Adrenal gland (tissue), 12 donors: Measurements from ENCODE around the gene ABCC11. TPM values are rescaled to one million over a fixed set of nuclear protein-coding genes. Genes with fewer than 3 reads are reported as not detected.

ENCODE experiments used
- DNase-seq, 7 donors: peaks; one replicate each; pipeline ENCODE4 v3.0.0-alpha.2; 2019 to 2020
- H3K27ac ChIP-seq, 5 donors: fragments of 200-600 bp; sonication (generic) in 4 of 5; 1 replicate in 3 of 5; 2 replicates in 2 of 5; pipeline versions ENCODE4 v1.5.1 to v1.8.0; 2016 to 2020; ENCODE audit warnings: mild to moderate bottlenecking in 1 of 5
- H3K27me3 ChIP-seq: fragments of 200-600 bp; 2 replicates; pipeline ENCODE4 v1.8.0; 2021
- H3K36me3 ChIP-seq, 2 donors: fragments of 200-600 bp; replicated peaks in 1 of 2; 1 replicate in 1 of 2; 2 replicates in 1 of 2; pipeline versions ENCODE4 v1.5.1 to v1.8.0; 2018 to 2022
- H3K4me1 ChIP-seq, 2 donors: fragments of 200-600 bp; replicated peaks in 1 of 2; 1 replicate in 1 of 2; 2 replicates in 1 of 2; pipeline versions ENCODE4 v1.5.1 to v1.8.0; 2018 to 2021
- H3K4me3 ChIP-seq, 4 donors: fragments of 200-600 bp; sonication (generic) in 3 of 4; one replicate each; pipeline ENCODE4 v1.5.1; 2016 to 2018
- H3K9me3 ChIP-seq, 3 donors: fragments of 200-600 bp; sonication (generic) in 1 of 3; replicated peaks in 1 of 3; 1 replicate in 2 of 3; 2 replicates in 1 of 3; pipeline versions ENCODE4 v1.5.1 to v1.8.0; 2016 to 2021
- POLR2A ChIP-seq, 2 donors: fragments of 450-650 bp; IDR thresholded peaks; one replicate each; pipeline ENCODE4 v1.6.1; 2017; ENCODE audit warnings: antibody characterized with exemption in 2 of 2, mild to moderate bottlenecking in 2 of 2, moderate library complexity in 1 of 2
- WGBS, 4 donors: extraction: QIAGEN DNeasy Blood & Tissue Kit in 2 of 4; methylation state at CpG; one replicate each; pipeline versions ENCODE4 v1.1.5 to v1.1.7; 2013 to 2017; 5-methylcytosine and 5-hydroxymethylcytosine counted together
- intact Hi-C, 2 donors: fragments of 100-400 bp; cut with DNase I; formaldehyde crosslinking; loops; one replicate each; pipeline versions ENCODE4 v1.14.1 to v1.15.0; 2022 to 2023
- polyA plus RNA-seq, 3 donors: library from polyadenylated mRNA; stranded (reverse); fragments of 200-250 nt in 2 of 3; fragments of 350-450 nt in 1 of 3; fragmentation: Illumina TruSeq in 1 of 3; extraction: RNeasy Lipid Tissue Mini Kit (QIAGEN cat#74804) in 1 of 3; gene quantifications; one replicate each; pipeline ENCODE4 v1.2.3, GENCODE V29; 2013 to 2014
- total RNA-seq, 9 donors: library from RNA; depleted of rRNA in 4 of 9; stranded (reverse); fragments of >200 nt in 4 of 9; fragments of 120-200 nt in 1 of 9; fragmentation: NEBNext Ultra II Directional in 1 of 9; extraction: Animal tissue kit (Norgen Biotek cat#: 25700) in 1 of 9; gene quantifications; one replicate each; pipeline versions ENCODE4 v1.1.0 to v1.2.4, GENCODE V29; 2013 to 2023
- TF ChIP-seq, protein P1 (sequence below), 6 experiments: fragments of 450-650 bp in 4 of 6; fragments of 200-600 bp in 2 of 6; sonication (generic) in 1 of 6; IDR thresholded peaks; 1 replicate in 5 of 6; 2 replicates in 1 of 6; pipeline versions ENCODE4 v1.5.1 to v1.8.0; 2016 to 2021; ENCODE audit warnings: antibody characterized with exemption in 6 of 6, mild to moderate bottlenecking in 2 of 6, moderate library complexity in 1 of 6
- donor health status: healthy with polysubstance abuse.
- donor health status: Bipolar disorder and iron deficiency.
- donor health status: DM: yes; HTN: yes; CAD: no.
- donor health status: DM: no; HTN: no; CAD: no.
- donor health status: DM: no; HTN: no; CAD: no.
- donor health status: DM: yes; HTN: yes; CAD: no.

Gene ABCC11
- total and polyA plus RNA-seq, 12 donors, result 0.17 to 0.74 (median 0.27) TPM; not detected in 3

DNA sequence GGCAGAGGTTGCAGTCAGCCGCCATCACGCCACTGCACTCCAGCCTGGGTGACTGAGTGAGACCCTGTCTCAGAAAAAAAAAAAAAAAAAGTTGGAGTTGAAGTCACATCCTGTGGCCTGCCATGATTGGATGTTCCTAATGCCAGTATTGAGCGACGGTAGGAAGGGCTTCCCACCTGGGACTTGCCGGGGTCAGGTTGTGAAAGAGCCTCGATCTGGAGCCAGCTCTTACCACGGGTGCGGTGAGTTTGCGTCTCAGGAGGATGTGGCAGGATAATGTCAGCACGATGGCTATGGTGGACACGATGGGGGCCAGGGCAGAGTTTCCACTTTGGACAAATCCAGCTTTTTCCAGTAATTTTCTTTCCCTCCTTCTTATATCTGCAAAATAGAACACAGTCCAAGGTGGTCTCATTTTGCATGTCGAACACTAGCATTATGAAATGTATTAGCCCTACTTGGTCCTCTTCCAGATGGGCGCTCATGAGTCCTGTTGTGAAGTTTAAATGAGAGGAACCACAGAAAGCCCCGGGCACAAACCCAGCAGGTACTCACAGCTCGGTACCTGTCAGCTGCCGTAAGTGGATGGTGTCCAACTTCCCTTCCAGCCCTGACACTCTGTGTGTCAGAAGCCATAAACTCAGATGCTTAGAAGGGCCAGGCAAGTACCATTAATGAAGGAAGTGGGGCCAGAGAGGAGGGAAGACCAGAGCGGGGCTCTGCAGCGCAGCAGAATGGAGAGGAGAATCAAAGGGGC, 113.7 kb downstream of the ABCC11 start:
- no peak overlapping the region for H3K27ac ChIP-seq
- WGBS, 4 donors, result 91 to 94% (median 91%) methylated on average over 17 to 18 of the region's 18 CpGs
- H3K9me3 ChIP-seq, result no peaks in the 10 kb centered on the region
- intact Hi-C loops, result no loop called here
- no peak overlapping the region for H3K4me3 ChIP-seq
- H3K27me3 ChIP-seq, result no peaks in the 10 kb centered on the region
- H3K4me1 ChIP-seq, result no peaks in the 10 kb centered on the region
- no peak for DNase-seq
- no peak for TF ChIP-seq POLR2A (IDR thresholded peaks at IDR 0.05)
- TF ChIP-seq, protein P1, sequence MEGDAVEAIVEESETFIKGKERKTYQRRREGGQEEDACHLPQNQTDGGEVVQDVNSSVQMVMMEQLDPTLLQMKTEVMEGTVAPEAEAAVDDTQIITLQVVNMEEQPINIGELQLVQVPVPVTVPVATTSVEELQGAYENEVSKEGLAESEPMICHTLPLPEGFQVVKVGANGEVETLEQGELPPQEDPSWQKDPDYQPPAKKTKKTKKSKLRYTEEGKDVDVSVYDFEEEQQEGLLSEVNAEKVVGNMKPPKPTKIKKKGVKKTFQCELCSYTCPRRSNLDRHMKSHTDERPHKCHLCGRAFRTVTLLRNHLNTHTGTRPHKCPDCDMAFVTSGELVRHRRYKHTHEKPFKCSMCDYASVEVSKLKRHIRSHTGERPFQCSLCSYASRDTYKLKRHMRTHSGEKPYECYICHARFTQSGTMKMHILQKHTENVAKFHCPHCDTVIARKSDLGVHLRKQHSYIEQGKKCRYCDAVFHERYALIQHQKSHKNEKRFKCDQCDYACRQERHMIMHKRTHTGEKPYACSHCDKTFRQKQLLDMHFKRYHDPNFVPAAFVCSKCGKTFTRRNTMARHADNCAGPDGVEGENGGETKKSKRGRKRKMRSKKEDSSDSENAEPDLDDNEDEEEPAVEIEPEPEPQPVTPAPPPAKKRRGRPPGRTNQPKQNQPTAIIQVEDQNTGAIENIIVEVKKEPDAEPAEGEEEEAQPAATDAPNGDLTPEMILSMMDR (IDR thresholded peaks at IDR 0.05), result no peak
- no peaks in the 10 kb centered on the region for H3K36me3 ChIP-seq

- Histone ChIP-seq H3K36me3 (no peaks in the 10 kb centered on the region), H3K9me3 (no peaks in the 10 kb centered on the region), H3K27me3 (no peaks in the 10 kb centered on the region), H3K27ac (no peak overlapping the region), H3K4me3 (no peak overlapping the region), H3K4me1 (no peaks in the 10 kb centered on the region)
- no peak for DNase-seq
- 79 to 83% (median 82%) methylated on average over 3 of the region's 3 CpGs for WGBS, 4 donors
- intact Hi-C loops, result no loop called here
- TF ChIP-seq, protein P1 (IDR thresholded peaks at IDR 0.05), result no peak
- no peak for TF ChIP-seq POLR2A (IDR thresholded peaks at IDR 0.05)
These were observed 114.6 kb downstream of the ABCC11 start for GRCh38 chr16:48132696-48133095.

GRCh38 chr16:48131201-48131935, 116.0 kb downstream of the ABCC11 start:
- intact Hi-C loops, result no loop called here
- 79 to 89% (median 84%) methylated on average over 6 of the region's 6 CpGs for WGBS, 4 donors
- DNase-seq, result no peak
- H3K36me3 ChIP-seq, result no peaks in the 10 kb centered on the region
- H3K27me3 ChIP-seq, result no peaks in the 10 kb centered on the region
- H3K4me3 ChIP-seq, result no peak overlapping the region
- TF ChIP-seq, protein P1 (IDR thresholded peaks at IDR 0.05), result no peak
- TF ChIP-seq POLR2A (IDR thresholded peaks at IDR 0.05), result no peak
- no peak overlapping the region for H3K27ac ChIP-seq
- H3K4me1 ChIP-seq, result peaks cover 0 to 4% of the 10 kb centered on the region in 2 donors
- no peaks in the 10 kb centered on the region for H3K9me3 ChIP-seq

DNA sequence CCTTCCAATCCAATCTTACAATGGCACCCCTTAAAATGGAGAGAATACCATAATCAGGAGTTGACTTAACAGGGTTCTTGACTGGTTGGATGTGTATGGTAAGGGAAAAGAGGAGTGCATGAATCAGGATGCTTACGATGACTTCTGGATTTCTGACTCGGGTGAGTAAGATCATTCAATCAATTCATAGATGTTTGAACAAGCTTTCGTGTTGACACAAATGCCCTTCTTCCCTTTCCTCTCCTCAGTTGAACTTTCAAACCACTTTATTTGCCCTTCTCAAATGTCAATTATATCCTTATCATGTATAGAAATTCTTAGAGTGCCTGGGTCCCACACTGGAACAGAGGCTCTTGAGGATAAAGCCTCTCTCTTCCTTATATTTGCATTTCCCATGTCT, 117.4 kb downstream of the ABCC11 start:
- Histone ChIP-seq H3K4me1 (peaks cover 0 to 4% of the 10 kb centered on the region in 2 donors), H3K36me3 (no peaks in the 10 kb centered on the region), H3K27ac (no peak overlapping the region), H3K9me3 (no peaks in the 10 kb centered on the region), H3K27me3 (no peaks in the 10 kb centered on the region), H3K4me3 (no peak overlapping the region)
- WGBS, 4 donors, result 85 to 93% (median 88%) methylated on average over 3 of the region's 3 CpGs
- DNase-seq, result no peak
- intact Hi-C loops, result no loop called here
- TF ChIP-seq, protein P1 (IDR thresholded peaks at IDR 0.05), result no peak
- TF ChIP-seq POLR2A (IDR thresholded peaks at IDR 0.05), result no peak
